GM18511 (cell line): ENCODE data around the gene ECSCR.
A peak's percentile ranks its signal among the peaks of the same experiment; 100 is the strongest.
"Not testable (repeated sequence)": the region's sequence is repeated elsewhere in the genome, so short reads cannot be mapped to it uniquely, and the experiment has no call there.

Source experiments
- ATAC-seq: cut with Tn5 transposase; IDR thresholded peaks from one replicate; pipeline ENCODE4 v1.9.1; 2021; ENCODE audit warnings: mild to moderate bottlenecking, moderate library complexity; ENCODE audit not compliant: unreplicated experiment

Gene ECSCR

GRCh38 chr5:139446956-139447779 is 15.4 kb downstream of the ECSCR start:
- ATAC-seq = no peak

GRCh38 chr5:139445325-139446170 is 17.0 kb downstream of the ECSCR start:
- ATAC-seq = no peak

- no peak for ATAC-seq
These were observed 18.6 kb downstream of the ECSCR start for GRCh38 chr5:139443831-139444453.

GRCh38 chr5:139440416-139440815 is 22.1 kb downstream of the ECSCR start:
- not testable (repeated sequence) for ATAC-seq

GRCh38 chr5:139439013-139439903 is 23.3 kb downstream of the ECSCR start, which contains the start of gene DNAJC18:
DNAJC18 (minus strand) TSS chr5:139439525; CDS start chr5:139439445, 80 bp downstream.
- peak; percentile 96 for ATAC-seq

GRCh38 chr5:139438707-139439012 is 23.9 kb downstream of the ECSCR start:
- no peak for ATAC-seq

GRCh38 chr5:139435676-139436075 is 26.9 kb downstream of the ECSCR start:
- no peak for ATAC-seq

- ATAC-seq = no peak
These were observed 30.8 kb downstream of the ECSCR start for GRCh38 chr5:139431706-139432105.

- ATAC-seq = no peak
These were observed 32.5 kb downstream of the ECSCR start for GRCh38 chr5:139430015-139430414.

- ATAC-seq = no peak
These were observed 36.2 kb downstream of the ECSCR start for GRCh38 chr5:139426203-139426885.

GRCh38 chr5:139425497-139425896 is 37.0 kb downstream of the ECSCR start:
- no peak for ATAC-seq

GRCh38 chr5:139422307-139422893 is 40.1 kb downstream of the ECSCR start:
- peak; percentile 57 for ATAC-seq

- no peak for ATAC-seq
These were observed 43.0 kb downstream of the ECSCR start for GRCh38 chr5:139419226-139420192.

- no peak for ATAC-seq
These were observed 43.8 kb downstream of the ECSCR start for GRCh38 chr5:139418793-139419192.

- no peak for ATAC-seq
These were observed 45.3 kb downstream of the ECSCR start for GRCh38 chr5:139417214-139417613.

GRCh38 chr5:139416651-139417050 is 45.9 kb downstream of the ECSCR start:
- no peak for ATAC-seq

GRCh38 chr5:139415869-139416268 is 46.7 kb downstream of the ECSCR start:
- no peak for ATAC-seq

- no peak for ATAC-seq
These were observed 47.2 kb downstream of the ECSCR start for GRCh38 chr5:139415221-139415861.
